HepG2 (cell line): ENCODE results near the gene PRCP. TPM values are rescaled to one million over a fixed set of nuclear protein-coding genes. Genes with fewer than 3 reads are reported as not detected.

ENCODE experiments used
- DPF2 ChIP-seq: sonication (generic); formaldehyde crosslinking; IDR thresholded peaks from 2 replicates; pipeline ENCODE4 v1.4.0; 2020; ENCODE audit warnings: mild to moderate bottlenecking, low read depth, missing genetic modification reagents, borderline replicate concordance
- ETV5 ChIP-seq: IDR thresholded peaks from 2 replicates; pipeline ENCODE4 v1.6.1; 2018; ENCODE audit warnings: missing biosample characterization, missing genetic modification reagents, inconsistent platforms, borderline replicate concordance
- FOXK1 ChIP-seq: sonication (generic); formaldehyde crosslinking; IDR thresholded peaks from 2 replicates; pipeline ENCODE4 v1.4.0; 2020; ENCODE audit warnings: low read depth, missing genetic modification reagents, borderline replicate concordance
- FOXO1 ChIP-seq: sonication (generic); formaldehyde crosslinking; IDR thresholded peaks from 2 replicates; pipeline ENCODE4 v1.4.0; 2020; ENCODE audit warnings: missing genetic modification reagents
- FOXP1 ChIP-seq, 2 experiments: fragments of 450-650 bp in 1 of 2; IDR thresholded peaks; 2 replicates each; pipeline ENCODE4 v1.6.1; 2017 to 2018; ENCODE audit warnings: antibody characterized with exemption in 1 of 2
- HMG20A ChIP-seq: IDR thresholded peaks from 2 replicates; pipeline ENCODE4 v1.6.1; 2016; ENCODE audit warnings: borderline replicate concordance
- HNF4G ChIP-seq, 2 experiments: sonication (generic) in 1 of 2; formaldehyde crosslinking in 1 of 2; IDR thresholded peaks; 2 replicates each; pipeline versions ENCODE4 v1.4.0 to v1.6.1; 2011 to 2020; ENCODE audit warnings: borderline replicate concordance in 2 of 2, low read depth in 2 of 2, mild to moderate bottlenecking in 2 of 2, low read length in 1 of 2, missing genetic modification reagents in 1 of 2, moderate library complexity in 1 of 2
- KAT8 ChIP-seq: IDR thresholded peaks from 2 replicates; pipeline ENCODE4 v1.6.1; 2016; ENCODE audit warnings: missing genetic modification reagents, missing compliant biosample characterization
- KDM5A ChIP-seq: fragments of 200-600 bp; sonication (generic); IDR thresholded peaks from 2 replicates; pipeline ENCODE4 v1.7.0; 2018; ENCODE audit warnings: antibody characterized with exemption, mild to moderate bottlenecking, low read length, borderline replicate concordance
- KDM6A ChIP-seq: IDR thresholded peaks from 2 replicates; pipeline ENCODE4 v1.6.1; 2016; ENCODE audit warnings: low read depth
- KLF16 ChIP-seq, 2 experiments: sonication (generic) in 1 of 2; formaldehyde crosslinking in 1 of 2; IDR thresholded peaks; 2 replicates each; pipeline versions ENCODE4 v1.6.1 to v1.8.0; 2016 to 2023; ENCODE audit warnings: missing genetic modification reagents in 2 of 2, missing compliant biosample characterization in 1 of 2
- KLF6 ChIP-seq: IDR thresholded peaks from 2 replicates; pipeline ENCODE4 v1.8.0; 2016; ENCODE audit warnings: missing biosample characterization, missing genetic modification reagents
- NR2F2 ChIP-seq: IDR thresholded peaks from 2 replicates; pipeline ENCODE4 v1.6.1; 2012; ENCODE audit warnings: low read depth, inconsistent platforms, borderline replicate concordance
- RCOR2 ChIP-seq: IDR thresholded peaks from 2 replicates; pipeline ENCODE4 v1.6.1; 2016; ENCODE audit warnings: missing biosample characterization, missing genetic modification reagents
- SALL1 ChIP-seq: sonication (generic); formaldehyde crosslinking; IDR thresholded peaks from 2 replicates; pipeline ENCODE4 v1.8.0; 2022; ENCODE audit warnings: mild to moderate bottlenecking, missing genetic modification reagents
- TARDBP ChIP-seq: sonication (generic); formaldehyde crosslinking; IDR thresholded peaks from 2 replicates; pipeline ENCODE4 v1.8.0; 2022; ENCODE audit warnings: mild to moderate bottlenecking, missing genetic modification reagents
- TFAP4 ChIP-seq: sonication (generic); IDR thresholded peaks from 2 replicates; pipeline ENCODE4 v1.6.1; 2016; ENCODE audit warnings: low read depth, borderline replicate concordance
- TRIM24 ChIP-seq: sonication (generic); formaldehyde crosslinking; IDR thresholded peaks from 2 replicates; pipeline ENCODE4 v1.8.0; 2022; ENCODE audit warnings: mild to moderate bottlenecking, missing genetic modification reagents
- ZBTB20 ChIP-seq: sonication (generic); formaldehyde crosslinking; IDR thresholded peaks from 2 replicates; pipeline ENCODE4 v1.8.1; 2023; ENCODE audit warnings: missing genetic modification reagents, low read depth, mild to moderate bottlenecking, borderline replicate concordance
- ZBTB7B ChIP-seq: sonication (generic); formaldehyde crosslinking; IDR thresholded peaks from 2 replicates; pipeline ENCODE4 v1.4.0; 2020; ENCODE audit warnings: missing genetic modification reagents
- ZNF20 ChIP-seq: sonication (generic); formaldehyde crosslinking; IDR thresholded peaks from 2 replicates; pipeline ENCODE4 v1.4.0; 2020; ENCODE audit warnings: mild to moderate bottlenecking, moderate library complexity, missing genetic modification reagents
- ZNF281 ChIP-seq: sonication (generic); formaldehyde crosslinking; IDR thresholded peaks from 2 replicates; pipeline ENCODE4 v1.4.0; 2020; ENCODE audit warnings: missing genetic modification reagents, borderline replicate concordance
- ZNF331 ChIP-seq: sonication (generic); formaldehyde crosslinking; IDR thresholded peaks from 2 replicates; pipeline ENCODE4 v1.4.0; 2020; ENCODE audit warnings: missing genetic modification reagents
- ZNF615 ChIP-seq: sonication (generic); formaldehyde crosslinking; IDR thresholded peaks from 2 replicates; pipeline ENCODE4 v1.5.0; 2020; ENCODE audit warnings: mild to moderate bottlenecking, missing genetic modification reagents, borderline replicate concordance
- polyA plus RNA-seq, 8 experiments: library from polyadenylated mRNA; depleted of rRNA in 3 of 8; stranded (reverse) in 7 of 8; unstranded in 1 of 8; fragments of >200 nt; fragmentation: Illumina TruSeq in 4 of 8; extraction: Trizol in 4 of 8; gene quantifications; 2 replicates each; pipeline versions ENCODE4 v1.2.1 to v1.2.3, GENCODE V29; 2011 to 2016; ENCODE audit warnings: low read depth in 4 of 8, missing spikeins in 1 of 8, mixed read lengths in 1 of 8; ENCODE audit not compliant: insufficient read depth in 1 of 8
- total RNA-seq, 5 experiments: library from RNA; depleted of rRNA; stranded (reverse); fragments of >200 nt; fragmentation: Illumina TruSeq; extraction: Trizol; gene quantifications; 2 replicates each; pipeline ENCODE4 v1.2.3, GENCODE V29; 2016; ENCODE audit warnings: low read depth in 1 of 5
- TF ChIP-seq, protein P1 (sequence below), 2 experiments: fragments of 450-650 bp in 1 of 2; sonication (generic) in 1 of 2; formaldehyde crosslinking; IDR thresholded peaks; 2 replicates each; pipeline versions ENCODE4 v1.5.0 to v1.8.0; 2020 to 2022; ENCODE audit warnings: mild to moderate bottlenecking in 1 of 2, missing genetic modification reagents in 1 of 2
- TF ChIP-seq, protein P2 (sequence below): IDR thresholded peaks from 2 replicates; pipeline ENCODE4 v1.6.1; 2016

PRCP gene
- total and polyA plus RNA-seq, 2 of the 13 experiments (the other 11 are each of a cell fraction or from before 2014, with no cell fraction given), result 84.2 to 105 TPM

GRCh38 chr11:82810326-82810725, 89.9 kb downstream of the PRCP start (continued):
- TF ChIP-seq ZNF331 (CRISPR knock-in tag) (peak; percentile 68; the same call in 1 of the 2 replicates), TFAP4 (peak; percentile 46; the same call in 1 of the 2 replicates), ETV5 (CRISPR knock-in tag) (peak; percentile 72; the same call in 1 of the 2 replicates), KDM6A (CRISPR knock-in tag) (peak; percentile 46; the same call in 1 of the 2 replicates), ZNF615 (no peak), DPF2 (CRISPR knock-in tag) (0 out of 2 replicates have a peak, but pooled peaks have one; percentile 15), KLF16 (CRISPR knock-in tag; IDR thresholded peaks at IDR 0.05) (peak in 1 of 2 experiments; percentile 63; a peak in 1 of 4 replicates), FOXP1 (IDR thresholded peaks at IDR 0.05) (no peak), FOXP1 (CRISPR knock-in tag; IDR thresholded peaks at IDR 0.05) (peak; percentile 63), HMG20A (CRISPR knock-in tag) (peak; percentile 94), SALL1 (CRISPR knock-in tag) (peak; percentile 78; the same call in 1 of the 2 replicates), ZNF281 (no peak), NR2F2 (no peak), ZBTB20 (peak; percentile 76; the same call in 1 of the 2 replicates), TRIM24 (0 out of 2 replicates have a peak, but pooled peaks have one; percentile 43), FOXO1 (CRISPR knock-in tag) (peak; percentile 63), RCOR2 (CRISPR knock-in tag) (0 out of 2 replicates have a peak, but pooled peaks have one; percentile 66), ZNF20 (no peak), HNF4G (IDR thresholded peaks at IDR 0.05; ENCODE audit: borderline replicate concordance, low read depth, low read length) (peak; percentile 77), HNF4G (CRISPR knock-in tag; IDR thresholded peaks at IDR 0.05; ENCODE audit: borderline replicate concordance, low read depth) (peak; percentile 74; the same call in 1 of the 2 replicates), ZBTB7B (CRISPR knock-in tag) (0 out of 2 replicates have a peak, but pooled peaks have one; percentile 22), KLF6 (CRISPR knock-in tag) (0 out of 2 replicates have a peak, but pooled peaks have one; percentile 33), FOXK1 (CRISPR knock-in tag) (peak; percentile 60; the same call in 1 of the 2 replicates), KDM5A (no peak), TARDBP (CRISPR knock-in tag) (0 out of 2 replicates have a peak, but pooled peaks have one; percentile 30), KAT8 (CRISPR knock-in tag) (peak; percentile 39; the same call in 1 of the 2 replicates)
- TF ChIP-seq, protein P1, sequence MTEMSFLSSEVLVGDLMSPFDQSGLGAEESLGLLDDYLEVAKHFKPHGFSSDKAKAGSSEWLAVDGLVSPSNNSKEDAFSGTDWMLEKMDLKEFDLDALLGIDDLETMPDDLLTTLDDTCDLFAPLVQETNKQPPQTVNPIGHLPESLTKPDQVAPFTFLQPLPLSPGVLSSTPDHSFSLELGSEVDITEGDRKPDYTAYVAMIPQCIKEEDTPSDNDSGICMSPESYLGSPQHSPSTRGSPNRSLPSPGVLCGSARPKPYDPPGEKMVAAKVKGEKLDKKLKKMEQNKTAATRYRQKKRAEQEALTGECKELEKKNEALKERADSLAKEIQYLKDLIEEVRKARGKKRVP (CRISPR knock-in tag; IDR thresholded peaks at IDR 0.05), result no peak
- TF ChIP-seq, protein P2, sequence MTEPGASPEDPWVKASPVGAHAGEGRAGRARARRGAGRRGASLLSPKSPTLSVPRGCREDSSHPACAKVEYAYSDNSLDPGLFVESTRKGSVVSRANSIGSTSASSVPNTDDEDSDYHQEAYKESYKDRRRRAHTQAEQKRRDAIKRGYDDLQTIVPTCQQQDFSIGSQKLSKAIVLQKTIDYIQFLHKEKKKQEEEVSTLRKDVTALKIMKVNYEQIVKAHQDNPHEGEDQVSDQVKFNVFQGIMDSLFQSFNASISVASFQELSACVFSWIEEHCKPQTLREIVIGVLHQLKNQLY (CRISPR knock-in tag), result 0 out of 2 replicates have a peak, but pooled peaks have one; percentile 52
